Measurements from ENCODE around the gene PIP5K1A.

Gene PIP5K1A

GRCh38 chr1:151267760-151268159, 69.4 kb downstream of the PIP5K1A start:
- no peak for TF ChIP-seq CREB1 (IDR thresholded peaks at IDR 0.05; ENCODE audit: low read depth)
- TF ChIP-seq TEAD4 (IDR thresholded peaks at IDR 0.05): no peak
- TF ChIP-seq ZBTB7A (IDR thresholded peaks at IDR 0.05; ENCODE audit: low read depth): no peak
- TF ChIP-seq RAD21 (IDR thresholded peaks at IDR 0.05; ENCODE audit: low read depth): no peak
- no peak for TF ChIP-seq TCF12 (IDR thresholded peaks at IDR 0.05; ENCODE audit: low read depth)
- TF ChIP-seq EGR1 (IDR thresholded peaks at IDR 0.05): no peak
- no peak for TF ChIP-seq EP300 (IDR thresholded peaks at IDR 0.05; ENCODE audit: borderline replicate concordance)
- no peak for TF ChIP-seq MAX (IDR thresholded peaks at IDR 0.05)
- TF ChIP-seq NFIC (IDR thresholded peaks at IDR 0.05): no peak
- TF ChIP-seq FOXM1 (IDR thresholded peaks at IDR 0.05; ENCODE audit: borderline replicate concordance, low read depth): no peak
- TF ChIP-seq CEBPB (IDR thresholded peaks at IDR 0.05): no peak
- TF ChIP-seq REST (IDR thresholded peaks at IDR 0.05; ENCODE audit: low read depth): no peak
- no peak for TF ChIP-seq TAF1 (IDR thresholded peaks at IDR 0.05; ENCODE audit: low read depth)
- no peak for TF ChIP-seq YY1 (IDR thresholded peaks at IDR 0.05; ENCODE audit: low read depth)
- no peak for TF ChIP-seq USF1 (IDR thresholded peaks at IDR 0.05)

- TF ChIP-seq TEAD4 (IDR thresholded peaks at IDR 0.05) (0 out of 2 replicates have a peak, but pooled peaks have one; percentile 18), MAX (IDR thresholded peaks at IDR 0.05) (no peak)
These were observed 75.6 kb downstream of the PIP5K1A start for GRCh38 chr1:151273924-151274466.

GRCh38 chr1:151277249-151277648, 78.9 kb downstream of the PIP5K1A start:
- no peak for TF ChIP-seq CEBPB (IDR thresholded peaks at IDR 0.05)
- TF ChIP-seq REST (IDR thresholded peaks at IDR 0.05; ENCODE audit: low read depth): no peak
- no peak for TF ChIP-seq TAF1 (IDR thresholded peaks at IDR 0.05; ENCODE audit: low read depth)
- TF ChIP-seq CREB1 (IDR thresholded peaks at IDR 0.05; ENCODE audit: low read depth): no peak
- no peak for TF ChIP-seq TEAD4 (IDR thresholded peaks at IDR 0.05)
- TF ChIP-seq USF1 (IDR thresholded peaks at IDR 0.05): no peak
- TF ChIP-seq FOXM1 (IDR thresholded peaks at IDR 0.05; ENCODE audit: borderline replicate concordance, low read depth): no peak
- no peak for TF ChIP-seq TCF12 (IDR thresholded peaks at IDR 0.05; ENCODE audit: low read depth)
- TF ChIP-seq NFIC (IDR thresholded peaks at IDR 0.05): no peak
- no peak for TF ChIP-seq YY1 (IDR thresholded peaks at IDR 0.05; ENCODE audit: low read depth)
- no peak for TF ChIP-seq EGR1 (IDR thresholded peaks at IDR 0.05)
- no peak for TF ChIP-seq MAX (IDR thresholded peaks at IDR 0.05)
- TF ChIP-seq EP300 (IDR thresholded peaks at IDR 0.05; ENCODE audit: borderline replicate concordance): no peak
- no peak for TF ChIP-seq ZBTB7A (IDR thresholded peaks at IDR 0.05; ENCODE audit: low read depth)
- TF ChIP-seq RAD21 (IDR thresholded peaks at IDR 0.05; ENCODE audit: low read depth): no peak

GRCh38 chr1:151281225-151281968, 83.0 kb downstream of the PIP5K1A start:
- TF ChIP-seq EGR1 (IDR thresholded peaks at IDR 0.05) (peak; percentile 66; the same call in 1 of the 2 replicates), USF1 (IDR thresholded peaks at IDR 0.05) (no peak; the same call in 1 of the 2 replicates), ZBTB7A (IDR thresholded peaks at IDR 0.05; ENCODE audit: low read depth) (no peak), EP300 (IDR thresholded peaks at IDR 0.05; ENCODE audit: borderline replicate concordance) (peak; percentile 46; the same call in 1 of the 2 replicates), TEAD4 (IDR thresholded peaks at IDR 0.05) (no peak), REST (IDR thresholded peaks at IDR 0.05; ENCODE audit: low read depth) (no peak), MAX (IDR thresholded peaks at IDR 0.05) (peak; percentile 61), TCF12 (IDR thresholded peaks at IDR 0.05; ENCODE audit: low read depth) (peak; percentile 72), CREB1 (IDR thresholded peaks at IDR 0.05; ENCODE audit: low read depth) (peak; percentile 90), CEBPB (IDR thresholded peaks at IDR 0.05) (no peak), YY1 (IDR thresholded peaks at IDR 0.05; ENCODE audit: low read depth) (0 out of 2 replicates have a peak, but pooled peaks have one; percentile 16), FOXM1 (IDR thresholded peaks at IDR 0.05; ENCODE audit: borderline replicate concordance, low read depth) (peak; percentile 37; the same call in 1 of the 2 replicates), NFIC (IDR thresholded peaks at IDR 0.05) (no peak), RAD21 (IDR thresholded peaks at IDR 0.05; ENCODE audit: low read depth) (0 out of 2 replicates have a peak, but pooled peaks have one; percentile 62), TAF1 (IDR thresholded peaks at IDR 0.05; ENCODE audit: low read depth) (peak; percentile 48)
